Fibroblast of skin of abdomen (primary cell): Measurements from ENCODE around the gene IFI27L2.

Source experiments
- DNase-seq: peaks from one replicate; pipeline ENCODE4 v3.0.0-alpha.2; 2013

The IFI27L2 gene

DNA sequence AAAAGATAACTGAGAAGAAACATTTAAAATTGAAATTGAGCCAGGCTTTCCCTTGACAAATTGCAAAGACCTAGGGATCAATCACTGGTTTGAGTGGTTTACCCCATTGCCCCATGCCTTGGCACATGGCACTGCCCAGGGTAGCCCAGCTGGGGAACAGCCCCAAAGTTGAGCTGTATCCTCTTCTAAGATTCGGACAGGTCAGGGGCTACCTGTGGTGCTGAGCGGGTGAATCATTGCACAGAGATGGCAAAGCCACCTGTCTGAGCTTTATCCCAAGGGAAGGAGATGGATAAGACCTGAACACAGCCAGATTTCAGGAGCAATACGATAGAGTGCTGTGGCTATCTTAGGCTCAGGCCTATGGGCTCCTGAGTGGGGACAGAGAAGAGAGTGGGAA, 7.0 kb downstream of the IFI27L2 start:
- no peak for DNase-seq

DNA sequence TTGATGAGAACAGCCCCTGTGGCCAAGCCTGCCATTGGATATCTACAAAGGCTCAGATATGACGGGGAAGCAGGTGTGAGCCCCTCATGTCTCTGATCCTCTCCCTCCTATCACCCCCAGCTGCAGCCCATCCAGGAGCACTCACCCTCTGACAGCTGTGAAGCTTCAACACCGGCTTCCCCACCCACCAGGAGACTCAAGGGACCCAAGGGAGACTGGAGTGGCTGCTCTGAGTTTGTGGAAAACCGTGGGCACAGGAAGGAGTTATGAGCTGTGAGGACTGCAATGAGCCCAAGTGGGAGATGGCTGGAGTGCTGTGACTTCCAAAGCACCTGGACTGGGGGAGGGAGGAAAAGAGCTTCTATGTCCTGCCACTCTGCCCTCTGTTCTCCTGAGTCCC, 7.9 kb downstream of the IFI27L2 start:
- DNase-seq: no peak

DNA sequence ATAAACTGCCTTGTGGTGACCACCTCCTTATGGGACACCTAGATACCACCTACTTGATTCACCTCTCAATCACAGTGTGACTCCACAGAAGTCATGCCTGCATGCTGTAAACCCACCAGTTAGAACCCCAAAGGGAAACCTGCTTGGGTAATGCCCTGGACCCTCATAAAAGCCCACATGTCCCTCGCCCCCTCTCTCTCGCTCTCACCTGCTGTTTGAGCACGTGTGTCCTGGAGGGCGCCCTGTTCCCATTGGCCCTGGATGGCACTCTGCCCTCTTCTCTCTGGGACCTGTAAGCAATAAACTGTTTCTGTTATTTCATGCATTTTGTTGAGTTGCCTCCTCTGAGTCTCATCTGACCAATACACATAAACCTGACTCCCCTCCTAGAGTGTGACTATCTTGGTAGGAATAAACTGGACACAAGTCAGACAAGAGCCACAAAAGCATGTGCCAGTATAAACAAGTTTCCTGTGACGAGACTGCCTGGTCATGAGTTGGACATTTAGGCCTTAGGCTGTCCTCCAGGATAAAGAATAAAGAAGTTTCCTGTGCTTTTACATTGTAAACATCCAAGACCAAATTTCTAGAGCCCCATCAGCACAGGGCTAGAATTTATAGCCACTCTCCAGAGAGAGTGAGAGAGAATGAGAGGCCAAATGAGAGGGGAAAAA, 8.6 kb downstream of the IFI27L2 start:
- no peak for DNase-seq

DNA sequence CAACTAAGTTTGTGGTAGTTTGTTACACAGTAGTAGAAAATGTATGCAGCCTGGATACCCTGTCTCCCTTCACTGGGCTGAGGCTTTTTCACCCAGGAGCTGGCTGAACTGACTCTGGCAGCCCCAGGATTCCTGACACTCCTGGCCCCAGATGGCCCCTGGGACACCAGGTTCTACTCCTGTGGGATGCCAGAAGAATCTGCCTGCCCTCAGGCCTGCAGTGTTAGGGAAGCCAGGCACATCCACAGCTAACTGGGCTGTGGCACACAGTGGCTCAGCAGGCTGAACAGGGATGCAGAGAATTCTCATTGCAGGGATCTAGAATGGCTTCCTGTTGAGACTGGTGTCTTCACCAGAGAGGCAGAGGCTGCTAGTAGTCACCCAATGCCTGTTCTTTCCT, 10.3 kb downstream of the IFI27L2 start:
- no peak for DNase-seq

DNA sequence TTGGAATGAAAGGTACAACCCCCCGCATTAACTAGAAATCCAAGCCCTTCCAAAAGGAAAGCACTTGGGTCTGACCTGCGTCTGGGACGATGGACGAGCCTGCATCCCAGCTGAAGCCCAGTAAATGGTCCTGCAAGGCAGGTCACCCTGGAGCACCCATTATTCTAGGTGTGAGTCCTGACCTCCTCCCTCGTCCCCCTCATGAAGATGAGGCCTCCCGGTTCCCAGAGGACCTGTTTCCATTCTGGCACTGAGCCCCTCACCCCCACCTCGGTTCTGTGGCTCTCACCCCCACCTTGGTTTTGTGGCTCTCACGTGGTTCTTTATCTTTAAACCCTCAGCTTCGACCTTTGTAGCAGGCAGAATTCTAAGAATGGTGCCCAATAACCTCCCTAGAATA, 11.5 kb downstream of the IFI27L2 start:
- no peak for DNase-seq

DNA sequence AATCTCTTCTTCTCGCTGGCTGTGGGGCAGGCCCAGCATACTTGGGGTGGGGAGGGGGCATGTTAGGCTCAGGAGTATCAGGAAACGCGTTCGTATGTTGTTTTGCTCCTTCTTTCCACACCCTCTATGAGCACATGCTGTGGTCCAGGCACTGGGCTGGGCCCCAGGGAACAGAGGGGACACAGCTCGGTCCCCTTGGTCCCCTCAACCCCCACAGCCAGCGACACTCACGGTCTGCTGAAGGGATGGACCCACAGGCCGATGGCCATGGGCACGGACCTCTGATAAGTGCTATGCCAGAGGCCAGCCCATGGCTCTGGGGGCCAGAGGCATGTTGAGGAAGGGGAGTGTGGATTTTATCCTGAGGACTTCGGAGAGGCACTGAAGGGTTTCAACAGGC, 12.7 kb downstream of the IFI27L2 start:
- DNase-seq: no peak

DNA sequence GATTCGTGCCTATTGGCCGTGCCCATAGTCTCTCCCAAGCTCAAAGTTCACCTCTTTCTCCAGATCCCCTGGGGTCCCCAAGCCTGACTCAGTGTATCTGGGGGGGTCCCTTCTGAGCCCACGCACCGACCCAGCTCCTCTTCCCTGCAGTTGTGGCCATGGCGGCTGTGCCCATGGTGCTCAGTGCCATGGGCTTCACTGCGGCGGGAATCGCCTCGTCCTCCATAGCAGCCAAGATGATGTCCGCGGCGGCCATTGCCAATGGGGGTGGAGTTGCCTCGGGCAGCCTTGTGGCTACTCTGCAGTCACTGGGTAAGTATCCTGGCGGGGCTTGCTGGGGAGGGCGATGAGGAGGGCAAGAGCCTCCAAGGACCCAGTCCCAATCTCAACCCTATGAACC, 13.8 kb downstream of the IFI27L2 start:
- DNase-seq: no peak

DNA sequence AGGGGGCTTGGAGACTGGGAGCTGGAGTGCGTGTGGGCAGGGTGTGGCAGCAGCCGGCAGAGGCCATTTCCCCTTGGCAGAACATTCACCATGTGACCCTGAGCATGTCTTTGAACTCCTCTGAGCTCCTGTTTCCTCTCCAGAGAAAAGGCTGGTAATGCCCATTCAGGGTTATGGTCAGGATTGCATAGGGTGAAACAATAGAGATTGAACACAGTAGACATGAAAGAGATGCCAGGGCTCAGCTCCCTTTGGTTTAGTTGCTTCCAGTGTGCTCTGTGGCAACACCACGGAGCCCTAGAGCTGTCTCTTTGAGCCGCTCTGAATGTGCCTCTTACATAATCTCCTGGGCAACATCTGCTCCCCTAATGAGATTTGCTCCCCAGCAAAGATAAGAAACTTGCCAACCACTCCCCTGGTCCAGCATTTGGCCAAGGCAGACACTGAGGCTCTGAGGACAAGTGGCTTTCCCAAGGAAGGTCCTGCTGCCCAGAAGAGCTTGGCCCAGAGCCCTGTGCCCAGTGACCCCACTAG, 14.3 kb downstream of the IFI27L2 start:
- no peak for DNase-seq

DNA sequence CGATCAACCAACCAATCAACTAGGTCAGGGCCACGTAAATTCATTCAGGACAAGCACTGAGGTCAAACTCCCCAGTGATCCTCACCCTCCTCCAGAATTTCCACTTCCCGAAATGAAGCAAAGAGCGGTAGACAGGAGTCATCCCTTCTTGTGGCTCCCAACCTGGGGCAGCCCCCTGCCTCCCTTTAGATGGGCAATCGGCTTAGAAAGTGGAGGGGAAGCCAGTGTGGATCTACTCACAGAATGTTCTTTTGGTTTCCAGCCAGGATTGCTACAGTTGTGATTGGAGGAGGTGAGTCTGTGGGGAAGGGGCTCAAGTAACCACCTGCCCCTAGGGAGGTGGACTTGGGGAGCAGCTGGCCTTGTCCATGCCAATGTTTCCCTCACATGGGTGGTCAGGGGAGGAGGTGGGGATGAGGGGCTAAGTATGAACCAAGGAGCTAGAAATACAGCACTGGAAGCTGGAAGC, 14.8 kb downstream of the IFI27L2 start:
- DNase-seq: no peak

DNA sequence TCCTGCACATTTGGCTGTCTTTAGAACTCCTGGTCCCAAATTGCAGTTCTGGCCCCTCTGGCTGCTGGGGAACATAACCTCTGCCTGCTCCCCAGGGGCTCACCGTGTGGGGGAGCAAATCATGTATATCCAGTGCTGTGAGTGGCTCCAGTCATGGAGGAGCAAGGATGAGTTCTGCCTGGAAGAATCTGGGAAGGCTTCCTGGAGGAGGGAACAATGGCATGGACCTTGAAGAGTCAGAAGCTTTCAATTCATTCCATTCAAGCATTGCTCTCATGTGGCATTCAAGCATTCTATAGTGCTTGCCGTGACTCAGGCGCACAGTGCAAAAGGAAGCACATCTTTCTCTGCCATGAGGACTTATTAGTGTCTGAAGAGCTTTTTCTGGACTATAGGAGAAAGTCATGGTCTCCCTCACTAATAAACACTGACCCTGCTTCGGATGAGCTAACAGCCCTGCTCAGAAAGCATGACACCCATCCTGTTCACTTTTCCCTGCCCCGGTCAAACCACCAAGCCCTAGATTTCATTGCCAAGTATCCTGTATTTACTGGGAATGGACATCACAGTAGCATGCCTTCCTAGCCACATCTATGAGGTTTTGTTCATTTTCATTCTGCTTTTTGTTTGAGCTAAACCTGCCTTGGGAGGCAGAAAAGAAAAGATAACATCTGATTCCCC, 15.4 kb downstream of the IFI27L2 start:
- DNase-seq: no peak

DNA sequence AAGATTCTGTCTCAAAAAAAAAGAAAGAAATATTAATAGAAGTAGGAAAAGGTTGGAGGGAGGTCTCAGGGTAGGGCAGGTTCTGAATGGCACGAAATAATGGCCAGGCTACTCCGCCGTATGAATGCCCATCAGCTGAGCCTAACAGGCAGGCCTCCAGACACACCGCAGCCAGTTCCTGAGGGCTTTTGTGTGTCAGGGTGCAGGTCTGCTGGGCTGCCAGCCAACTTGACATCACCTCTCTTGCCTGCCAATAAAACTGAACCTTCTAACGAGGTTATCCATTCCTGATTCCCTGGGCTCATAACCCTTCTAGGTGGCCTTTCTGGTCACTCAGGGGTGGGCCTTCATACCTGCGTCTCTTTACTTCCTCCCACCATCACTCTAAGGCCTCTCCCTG, 15.9 kb downstream of the IFI27L2 start:
- no peak for DNase-seq

DNA sequence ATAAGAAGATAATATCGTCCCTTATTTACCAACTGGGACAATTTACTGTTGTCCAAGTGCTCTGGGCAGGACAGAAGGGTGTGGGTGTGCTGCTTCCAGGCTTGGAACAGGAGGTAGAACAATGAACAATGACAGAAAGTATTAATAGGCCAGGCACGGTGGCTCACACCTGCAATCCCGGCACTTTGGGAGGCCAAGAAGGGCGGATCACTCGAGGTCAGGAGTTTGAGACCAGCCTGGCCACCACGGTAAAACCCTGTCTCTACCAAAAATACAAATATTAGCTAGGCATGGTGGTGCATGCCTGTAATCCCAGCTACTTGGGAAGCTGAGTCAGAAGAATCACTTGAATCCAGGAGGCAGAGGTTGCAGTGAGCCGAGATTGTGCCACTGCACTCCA, 16.3 kb downstream of the IFI27L2 start:
- no peak for DNase-seq

DNA sequence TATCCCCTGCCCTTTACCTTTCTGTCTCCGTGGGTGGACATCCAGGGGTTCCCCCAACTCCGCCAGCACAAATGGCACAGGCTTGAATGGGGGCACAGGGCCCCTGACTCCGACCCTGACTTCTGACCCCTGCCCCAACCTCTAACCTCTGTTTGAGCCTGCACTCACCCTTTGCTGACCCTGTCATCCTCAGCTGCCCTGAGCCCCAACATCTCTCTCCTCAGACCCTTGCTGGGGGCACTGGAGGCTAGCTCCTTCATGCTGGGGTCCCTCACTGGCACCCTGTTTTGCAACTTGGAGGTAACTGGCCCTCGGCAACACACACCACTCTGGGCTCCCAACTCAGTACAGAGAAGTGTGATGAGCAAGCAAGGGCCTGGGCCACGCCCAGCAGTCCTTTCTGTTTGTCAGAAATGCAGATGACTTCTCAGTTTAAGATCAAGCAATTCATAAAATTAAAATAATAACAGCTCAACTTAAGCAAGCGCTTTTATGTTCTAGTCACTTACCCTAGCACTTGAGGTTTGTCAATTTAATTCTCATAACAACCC, 16.8 kb downstream of the IFI27L2 start:
- no peak for DNase-seq

DNA sequence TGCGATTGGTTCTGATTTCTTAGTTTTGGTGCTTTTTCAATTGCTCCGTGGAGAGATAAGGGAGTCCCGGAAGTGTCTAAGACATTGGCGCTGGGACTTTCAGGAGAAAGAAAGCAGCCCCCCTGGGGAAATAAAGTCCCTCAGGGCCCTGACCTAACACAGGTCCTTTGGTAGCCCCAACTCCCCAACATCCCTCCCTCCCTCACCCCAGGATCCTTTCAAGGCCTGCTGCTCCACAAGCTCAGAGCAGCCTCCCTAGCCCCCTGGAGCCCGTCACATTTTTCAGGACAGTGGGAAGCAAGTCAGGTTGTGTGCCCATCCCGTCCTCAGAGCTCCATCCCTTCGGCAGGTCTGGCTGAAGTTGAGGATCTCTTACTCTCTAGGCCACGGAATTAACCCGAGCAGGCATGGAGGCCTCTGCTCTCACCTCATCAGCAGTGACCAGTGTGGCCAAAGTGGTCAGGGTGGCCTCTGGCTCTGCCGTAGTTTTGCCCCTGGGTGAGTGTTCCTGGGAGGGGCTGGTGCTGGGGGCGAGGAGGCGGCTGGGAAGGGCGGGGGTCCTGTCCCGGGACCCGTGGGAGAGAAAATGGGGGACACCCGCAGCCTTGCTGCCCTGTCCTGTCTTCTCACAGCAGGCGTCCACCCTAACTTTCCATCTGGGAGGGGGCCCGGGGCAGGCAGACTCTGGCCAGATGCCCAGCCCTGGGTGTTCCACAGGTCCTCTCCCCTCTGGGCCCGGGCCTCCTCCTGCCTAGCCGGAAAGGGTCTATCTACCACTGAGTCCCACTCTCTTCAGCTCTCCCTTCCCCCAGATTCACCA, 17.9 kb downstream of the IFI27L2 start:
- DNase-seq: no peak

DNA sequence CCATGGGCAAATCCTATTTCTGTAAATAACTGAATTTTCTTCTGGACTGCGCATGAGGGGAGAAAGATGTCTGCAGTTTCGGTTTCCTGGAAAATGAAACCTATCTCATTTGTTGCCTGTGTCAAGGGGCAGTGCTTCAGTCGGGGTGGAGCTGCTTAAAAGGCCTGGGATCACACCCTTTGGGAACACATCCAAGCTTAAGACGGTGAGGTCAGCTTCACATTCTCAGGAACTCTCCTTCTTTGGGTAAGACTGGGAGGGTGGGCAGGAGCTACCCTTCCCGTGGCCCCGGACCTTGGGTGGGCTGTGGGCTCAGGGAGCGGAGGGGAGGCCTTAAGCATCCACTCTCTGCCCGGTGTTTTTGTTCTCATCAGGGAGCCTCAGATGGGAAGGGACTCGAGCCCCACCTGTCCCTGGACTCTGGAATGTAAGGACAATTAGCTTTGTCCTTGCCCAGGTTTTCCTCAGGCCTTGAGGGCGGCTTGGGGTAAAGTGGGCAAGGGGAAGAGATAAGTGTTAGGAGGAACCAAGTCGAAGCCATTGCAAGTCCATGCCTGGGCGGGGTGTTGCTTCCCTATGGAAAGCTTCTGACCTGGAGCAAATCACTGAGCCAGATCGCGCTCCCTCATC, 18.7 kb downstream of the IFI27L2 start, which contains the start of gene IFI27:
TSS of gene IFI27 (plus strand) at position 185 of the 630 bp plus-strand sequence.
- no peak for DNase-seq

DNA sequence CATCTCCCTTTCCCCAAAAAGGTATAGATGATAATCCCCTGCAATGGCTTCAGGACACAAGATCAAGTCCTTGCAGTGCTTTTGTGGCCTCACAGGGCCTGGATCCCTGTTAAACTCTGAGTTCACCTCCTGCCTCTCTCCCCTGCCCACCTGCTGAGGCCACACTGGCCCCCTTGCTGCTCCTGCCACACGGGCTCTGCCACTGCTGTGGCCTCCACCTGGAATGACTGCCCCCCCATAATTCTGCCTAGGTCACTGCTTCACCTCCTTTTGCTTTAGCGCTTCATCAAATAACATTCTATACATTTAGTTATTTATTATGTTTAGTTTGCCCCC, 19.5 kb downstream of the IFI27L2 start:
- no peak for DNase-seq

DNA sequence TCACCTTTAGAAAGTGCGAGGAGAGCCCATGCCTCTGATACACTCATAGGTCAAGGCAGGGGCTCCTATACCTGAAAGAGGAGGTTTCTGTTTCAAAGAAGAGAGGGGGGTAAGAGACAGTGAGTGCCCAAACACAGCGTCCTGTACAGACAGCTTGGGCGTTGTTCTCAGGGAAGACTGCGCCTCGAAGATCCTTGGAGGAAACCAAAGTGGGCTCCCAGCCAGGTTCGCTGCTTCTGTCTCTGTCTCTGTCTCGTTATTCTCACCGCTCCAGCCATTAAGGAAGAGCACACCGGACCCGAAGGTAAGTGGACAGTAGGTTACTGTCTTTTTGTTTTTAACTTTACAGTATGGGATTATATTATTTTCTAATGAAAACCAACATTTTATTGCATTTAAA, 24.7 kb downstream of the IFI27L2 start:
- no peak for DNase-seq

DNA sequence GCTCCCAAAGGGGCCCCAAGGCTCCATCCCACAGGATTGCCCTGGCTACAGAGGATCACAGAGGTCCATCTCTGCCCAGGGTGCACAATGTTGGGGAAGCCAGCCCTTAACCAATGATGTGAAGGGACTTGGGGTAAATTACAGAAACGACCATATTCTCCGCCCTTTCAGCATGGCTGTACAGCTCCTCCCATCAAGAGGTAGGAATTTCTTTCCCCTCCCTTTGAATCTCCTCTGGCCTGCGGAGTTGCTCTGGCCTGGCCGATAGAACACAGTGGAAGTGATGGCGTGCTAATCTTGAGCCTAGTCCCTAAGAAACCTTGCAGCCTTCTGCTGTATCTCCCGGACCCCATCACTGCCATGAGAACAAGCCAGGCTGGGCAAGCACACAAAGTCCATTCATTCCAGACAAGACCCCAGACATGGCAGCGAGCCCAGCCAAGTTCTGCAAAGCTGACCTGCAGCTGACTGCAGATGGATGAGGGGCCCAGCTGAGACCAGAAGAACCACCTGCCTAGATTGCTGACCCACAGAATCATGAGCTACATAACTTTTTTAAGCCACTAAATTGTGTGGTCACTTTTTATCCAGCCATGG, 25.8 kb downstream of the IFI27L2 start:
- peak; percentile 8 for DNase-seq

DNA sequence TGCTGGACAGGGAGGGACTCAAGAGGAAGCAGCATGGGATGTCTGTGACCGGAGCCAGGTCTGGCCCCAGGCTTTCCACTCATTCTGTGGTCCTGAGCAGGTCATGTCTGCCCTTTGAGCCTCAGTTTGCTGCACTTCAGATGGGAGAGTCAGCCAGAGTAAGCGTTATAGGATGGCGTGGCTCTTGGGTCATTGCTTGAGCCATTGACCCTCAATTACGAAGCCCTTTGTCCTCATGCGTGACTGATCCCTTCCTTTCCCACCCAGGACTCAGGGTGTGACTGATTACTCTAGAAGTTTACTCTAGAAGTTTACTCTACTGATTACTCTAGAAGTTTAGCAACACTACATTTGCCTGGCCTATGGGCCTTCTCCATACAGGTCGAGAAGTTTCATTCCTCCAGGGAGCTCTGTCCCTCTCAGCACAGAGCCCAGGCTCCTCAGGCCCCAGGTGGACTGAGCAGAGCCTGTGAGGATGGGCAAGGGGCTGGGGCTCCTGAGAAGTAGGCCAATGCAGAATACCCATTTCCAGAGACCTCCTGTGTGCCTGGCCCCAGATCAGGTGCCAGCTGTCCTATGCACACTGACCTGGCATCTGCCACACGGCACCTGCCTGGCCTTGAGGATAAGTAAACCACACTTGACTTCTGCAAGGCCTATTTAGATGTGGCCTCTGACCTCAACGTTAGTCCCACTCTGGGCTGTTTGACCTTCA, 26.5 kb downstream of the IFI27L2 start:
- DNase-seq: no peak

DNA sequence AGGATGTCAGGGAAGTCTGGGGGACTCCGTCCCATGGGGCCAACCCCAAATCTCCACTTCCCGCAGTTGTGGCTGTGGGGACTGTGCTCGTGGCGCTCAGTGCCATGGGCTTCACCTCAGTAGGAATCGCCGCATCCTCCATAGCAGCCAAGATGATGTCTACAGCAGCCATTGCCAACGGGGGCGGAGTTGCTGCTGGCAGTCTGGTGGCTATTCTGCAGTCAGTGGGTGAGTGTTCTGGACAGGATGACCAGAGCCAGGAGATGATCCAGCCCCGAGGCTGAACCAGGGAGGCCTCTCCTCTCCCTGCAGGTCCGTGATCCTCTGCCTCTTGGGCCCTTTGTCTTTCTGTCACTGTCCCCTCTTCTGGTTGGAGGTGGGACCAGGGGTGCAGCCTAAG, 27.7 kb downstream of the IFI27L2 start:
- no peak for DNase-seq

DNA sequence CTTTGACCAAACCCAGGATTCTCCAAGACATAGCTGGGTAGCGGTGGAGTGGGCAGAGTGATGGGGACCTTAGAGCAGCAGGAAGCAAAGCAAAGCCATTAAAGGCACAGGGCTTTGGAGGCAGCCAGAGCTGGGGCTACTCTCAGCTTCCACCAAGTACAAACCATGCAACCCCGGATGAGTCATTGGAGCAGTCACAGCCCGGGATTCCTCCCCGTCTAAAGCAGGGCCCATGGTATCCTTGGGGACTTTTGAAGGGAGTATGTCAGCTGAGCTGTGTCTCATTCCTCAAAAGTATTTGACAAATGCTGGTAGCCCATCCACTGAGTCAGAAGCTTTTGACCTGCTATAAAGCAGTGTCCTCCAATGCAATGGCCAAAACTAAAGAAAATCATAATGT, 28.6 kb downstream of the IFI27L2 start:
- peak; percentile 85 for DNase-seq

DNA sequence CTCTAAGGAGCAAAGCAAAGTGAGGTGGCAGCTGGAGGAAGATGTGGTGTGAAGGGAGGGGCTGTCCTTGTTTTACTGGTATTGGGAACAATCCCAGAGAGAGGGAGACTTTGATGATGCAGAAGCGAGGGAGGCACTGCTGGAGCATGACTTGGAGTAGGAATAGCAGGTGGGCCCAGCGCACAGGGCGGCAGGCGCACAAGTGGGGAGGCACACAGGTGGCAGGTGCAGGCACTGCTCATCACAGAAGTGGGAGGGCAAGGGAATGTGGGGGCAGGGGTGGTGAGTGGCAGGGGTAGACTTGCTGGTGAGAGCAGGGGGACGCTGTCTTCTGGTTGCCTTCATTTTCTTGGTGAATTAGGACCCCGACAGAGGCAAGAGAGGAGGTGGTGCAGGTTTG, 30.4 kb downstream of the IFI27L2 start:
- no peak for DNase-seq
